HepG2 (cell line): ENCODE results near the gene TOMM20. TPM values are rescaled to one million over a fixed set of nuclear protein-coding genes. Genes with fewer than 3 reads are reported as not detected.

Experiments
- FOXJ3 ChIP-seq: sonication (generic); formaldehyde crosslinking; IDR thresholded peaks from 2 replicates; pipeline ENCODE4 v1.4.0; 2020; ENCODE audit warnings: missing genetic modification reagents, mild to moderate bottlenecking, borderline replicate concordance
- HHEX ChIP-seq: IDR thresholded peaks from 2 replicates; pipeline ENCODE4 v1.6.1; 2016; ENCODE audit warnings: control low read depth
- HMG20A ChIP-seq: IDR thresholded peaks from 2 replicates; pipeline ENCODE4 v1.6.1; 2016; ENCODE audit warnings: borderline replicate concordance
- JARID2 ChIP-seq: sonication (generic); formaldehyde crosslinking; IDR thresholded peaks from 2 replicates; pipeline ENCODE4 v1.8.1; 2023; ENCODE audit warnings: missing genetic modification reagents, inconsistent platforms; ENCODE audit not compliant: insufficient replicate concordance
- KAT8 ChIP-seq: IDR thresholded peaks from 2 replicates; pipeline ENCODE4 v1.6.1; 2016; ENCODE audit warnings: missing genetic modification reagents, missing compliant biosample characterization
- LCORL ChIP-seq, 2 experiments: fragments of 450-650 bp in 1 of 2; sonication (generic) in 1 of 2; formaldehyde crosslinking in 1 of 2; IDR thresholded peaks; 2 replicates each; pipeline versions ENCODE4 v1.5.0 to v1.6.1; 2017 to 2020; ENCODE audit warnings: antibody characterized with exemption in 1 of 2, missing genetic modification reagents in 1 of 2
- NFAT5 ChIP-seq: sonication (generic); formaldehyde crosslinking; IDR thresholded peaks from 2 replicates; pipeline ENCODE4 v1.4.0; 2020; ENCODE audit warnings: missing genetic modification reagents
- RAD21 ChIP-seq: fragments of 450-650 bp; formaldehyde crosslinking; IDR thresholded peaks from 2 replicates; pipeline ENCODE4 v1.5.0; 2020; ENCODE audit warnings: mild to moderate bottlenecking
- SNAPC5 ChIP-seq: sonication (generic); formaldehyde crosslinking; IDR thresholded peaks from 2 replicates; pipeline ENCODE4 v1.8.1; 2023; ENCODE audit warnings: mild to moderate bottlenecking, missing genetic modification reagents, borderline replicate concordance
- TRIM22 ChIP-seq: fragments of 450-650 bp; IDR thresholded peaks from 2 replicates; pipeline ENCODE4 v1.6.1; 2017
- ZBTB26 ChIP-seq: IDR thresholded peaks from 2 replicates; pipeline ENCODE4 v1.6.1; 2016; ENCODE audit warnings: missing compliant biosample characterization, missing genetic modification reagents, borderline replicate concordance
- ZNF263 ChIP-seq: sonication (generic); formaldehyde crosslinking; IDR thresholded peaks from 2 replicates; pipeline ENCODE4 v1.4.0; 2020; ENCODE audit warnings: missing genetic modification reagents
- ZNF343 ChIP-seq: sonication (generic); formaldehyde crosslinking; IDR thresholded peaks from 2 replicates; pipeline ENCODE4 v1.4.0; 2020; ENCODE audit warnings: mild to moderate bottlenecking, missing genetic modification reagents
- ZNF432 ChIP-seq: sonication (generic); formaldehyde crosslinking; IDR thresholded peaks from 2 replicates; pipeline ENCODE4 v1.5.0; 2020; ENCODE audit warnings: missing genetic modification reagents, mild to moderate bottlenecking, borderline replicate concordance
- ZNF441 ChIP-seq: sonication (generic); formaldehyde crosslinking; IDR thresholded peaks from 2 replicates; pipeline ENCODE4 v1.7.0; 2021; ENCODE audit warnings: missing genetic modification reagents, borderline replicate concordance
- ZNF589 ChIP-seq: sonication (generic); formaldehyde crosslinking; conservative IDR thresholded peaks from 2 replicates; pipeline ENCODE4 v1.8.0; 2022; ENCODE audit warnings: mild to moderate bottlenecking, moderate library complexity, missing genetic modification reagents
- ZNF674 ChIP-seq: sonication (generic); formaldehyde crosslinking; IDR thresholded peaks from 2 replicates; pipeline ENCODE4 v1.5.0; 2020; ENCODE audit warnings: low read depth, mild to moderate bottlenecking, missing genetic modification reagents
- ZNF704 ChIP-seq: sonication (generic); formaldehyde crosslinking; IDR thresholded peaks from 2 replicates; pipeline ENCODE4 v1.8.1; 2023; ENCODE audit warnings: mild to moderate bottlenecking, inconsistent platforms, moderate library complexity, missing genetic modification reagents, borderline replicate concordance
- ZNF878 ChIP-seq: sonication (generic); formaldehyde crosslinking; IDR thresholded peaks from 2 replicates; pipeline ENCODE4 v1.8.1; 2023; ENCODE audit warnings: mild to moderate bottlenecking, missing genetic modification reagents, moderate library complexity
- ZSCAN30 ChIP-seq: sonication (generic); formaldehyde crosslinking; IDR thresholded peaks from 2 replicates; pipeline ENCODE4 v1.5.0; 2020; ENCODE audit warnings: mild to moderate bottlenecking, missing genetic modification reagents
- polyA plus RNA-seq, 8 experiments: library from polyadenylated mRNA; depleted of rRNA in 3 of 8; stranded (reverse) in 7 of 8; unstranded in 1 of 8; fragments of >200 nt; fragmentation: Illumina TruSeq in 4 of 8; extraction: Trizol in 4 of 8; gene quantifications; 2 replicates each; pipeline versions ENCODE4 v1.2.1 to v1.2.3, GENCODE V29; 2011 to 2016; ENCODE audit warnings: low read depth in 4 of 8, missing spikeins in 1 of 8, mixed read lengths in 1 of 8; ENCODE audit not compliant: insufficient read depth in 1 of 8
- total RNA-seq, 5 experiments: library from RNA; depleted of rRNA; stranded (reverse); fragments of >200 nt; fragmentation: Illumina TruSeq; extraction: Trizol; gene quantifications; 2 replicates each; pipeline ENCODE4 v1.2.3, GENCODE V29; 2016; ENCODE audit warnings: low read depth in 1 of 5

Gene TOMM20
- total and polyA plus RNA-seq, 2 of the 13 experiments (the other 11 are each of a cell fraction or from before 2014, with no cell fraction given) = 153 to 376 TPM

GRCh38 chr1:235068158-235069121, 60.2 kb downstream of the TOMM20 start (continued):
- TF ChIP-seq SNAPC5 (no peak), KAT8 (peak; percentile 68; the same call in 1 of the 2 replicates), RAD21 (CRISPR knock-in tag) (no peak), LCORL (IDR thresholded peaks at IDR 0.05) (no peak), LCORL (CRISPR knock-in tag; IDR thresholded peaks at IDR 0.05) (peak; percentile 51), ZNF263 (CRISPR knock-in tag) (no peak), ZNF441 (CRISPR knock-in tag) (no peak), JARID2 (CRISPR knock-in tag) (no peak), ZNF432 (CRISPR knock-in tag) (no peak), NFAT5 (CRISPR knock-in tag) (no peak), ZNF589 (CRISPR knock-in tag) (no peak), ZNF343 (CRISPR knock-in tag) (no peak), FOXJ3 (CRISPR knock-in tag) (peak; percentile 88; the same call in 1 of the 2 replicates), ZSCAN30 (no peak), HHEX (CRISPR knock-in tag) (peak; percentile 61), HMG20A (CRISPR knock-in tag) (peak; percentile 76; the same call in 1 of the 2 replicates), ZNF878 (CRISPR knock-in tag) (peak; percentile 88), ZNF674 (CRISPR knock-in tag) (no peak), ZNF704 (CRISPR knock-in tag) (no peak), TRIM22 (no peak), ZBTB26 (CRISPR knock-in tag) (0 out of 2 replicates have a peak, but pooled peaks have one; percentile 43)
